MM.1S (cell line): ENCODE results near the gene BHLHE41.

Source experiments
- CTCF ChIP-seq: fragments of 300-600 bp; sonication (generic); IDR thresholded peaks from 2 replicates; pipeline ENCODE4 v1.5.1; 2016; ENCODE audit warnings: antibody characterized with exemption, low read length, mixed read lengths
- EZH2 ChIP-seq: fragments of 300-600 bp; sonication (generic); optimal IDR thresholded peaks from 2 replicates; pipeline ENCODE3; 2017; ENCODE audit warnings: low read depth, mild to moderate bottlenecking, antibody characterized with exemption, low read length, mixed read lengths

DNA sequence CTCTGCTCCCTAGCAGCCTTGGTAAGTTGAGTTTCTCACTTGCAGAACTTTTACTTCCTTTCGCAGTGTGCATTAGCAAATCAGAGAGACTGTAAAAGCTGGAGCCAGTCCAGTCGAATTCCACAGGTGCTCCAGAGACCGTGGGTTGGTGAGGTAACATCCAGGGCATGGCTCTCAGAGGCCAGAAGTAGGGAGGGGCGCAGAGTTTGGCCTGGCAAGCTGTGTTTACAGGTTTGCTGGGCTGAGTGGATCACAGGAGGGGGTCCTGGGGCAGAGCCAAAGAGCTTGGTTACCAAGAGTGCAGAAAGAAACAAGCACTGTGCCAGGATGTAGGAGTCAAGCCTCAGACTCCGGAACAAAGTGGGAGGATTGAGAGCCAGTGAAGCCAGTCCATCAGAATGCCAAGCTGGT is 10.2 kb upstream of the BHLHE41 start:
- no peak for TF ChIP-seq EZH2
- no peak for TF ChIP-seq CTCF
